ENCODE results near the gene GNS. TPM values are rescaled to one million over a fixed set of nuclear protein-coding genes. Genes with fewer than 3 reads are reported as not detected.
"Not testable (repeated sequence)": the region's sequence is repeated elsewhere in the genome, so short reads cannot be mapped to it uniquely, and the experiment has no call there.

Gene GNS
- total RNA-seq, 1 experiment from 2014 or later, result 54.7 TPM

GRCh38 chr12:64806173-64806572, 47.0 kb upstream of the GNS start:
- no peaks in the 10 kb centered on the region for H3K27me3 Mint-ChIP-seq (ENCODE audit: insufficient read depth, unreplicated experiment)
- TF ChIP-seq CTCF (IDR thresholded peaks at IDR 0.05; ENCODE audit: unreplicated experiment), result no peak
- no peak overlapping the region for H3K4me3 Mint-ChIP-seq (ENCODE audit: unreplicated experiment)
- CTCF ChIA-PET, result interaction anchor here (0.6 to 3.4 kb wide), 8 partner anchors 7 to 1298 kb away, joined by 3 to 18 read pairs (median 5); no protein-coding TSS in a partner anchor
- peaks cover 36% of the 10 kb centered on the region for H3K4me1 Mint-ChIP-seq (ENCODE audit: insufficient read depth, unreplicated experiment)
- no peaks in the 10 kb centered on the region for H3K36me3 Mint-ChIP-seq (ENCODE audit: insufficient read depth, unreplicated experiment)
- no TSS peak for BruUV-seq (replicated peaks)
- intact Hi-C loops (cut with micrococcal nuclease), result loop anchor here (10.0 kb wide), 1 partner anchor 429 kb away; no protein-coding TSS in a partner anchor
- no peak overlapping the region for H3K27ac Mint-ChIP-seq (ENCODE audit: low read depth, unreplicated experiment)
- POLR2A ChIA-PET, result interaction anchor here (1.2 kb wide), 1 partner anchor 10 kb away, joined by 5 read pairs; no protein-coding TSS in a partner anchor
- no peaks in the 10 kb centered on the region for H3K9me3 Mint-ChIP-seq (ENCODE audit: unreplicated experiment)
- DNase-seq (ENCODE audit: unreplicated experiment), result no peak

- ChIA-PET CTCF (interaction anchor here (0.5 to 3.7 kb wide), 48 partner anchors 8 to 1289 kb away, joined by 3 to 37 read pairs (median 4); partner anchors contain the start of gene LEMD3), POLR2A (interaction anchor here (0.7 to 1.0 kb wide), 4 partner anchors 22 to 477 kb away, joined by 3 read pairs; no protein-coding TSS in a partner anchor)
- not testable (repeated sequence) for H3K4me3 Mint-ChIP-seq (ENCODE audit: unreplicated experiment); H3K9me3 Mint-ChIP-seq (ENCODE audit: unreplicated experiment); H3K36me3 Mint-ChIP-seq (ENCODE audit: insufficient read depth, unreplicated experiment); BruUV-seq (replicated peaks); H3K27me3 Mint-ChIP-seq (ENCODE audit: insufficient read depth, unreplicated experiment); H3K27ac Mint-ChIP-seq (ENCODE audit: low read depth, unreplicated experiment)
- DNase-seq (ENCODE audit: unreplicated experiment), result peak; percentile 74
- peak; percentile 83 for TF ChIP-seq CTCF (IDR thresholded peaks at IDR 0.05; ENCODE audit: unreplicated experiment)
- peaks cover 22% of the 10 kb centered on the region for H3K4me1 Mint-ChIP-seq (ENCODE audit: insufficient read depth, unreplicated experiment)
- intact Hi-C loops (cut with micrococcal nuclease), result loop anchor here (1.0 to 10.0 kb wide), 3 partner anchors 89 to 433 kb away; no protein-coding TSS in a partner anchor
These were observed 43.1 kb upstream of the GNS start for GRCh38 chr12:64802180-64802775.

- ChIA-PET CTCF (interaction anchor here (0.5 to 3.7 kb wide), 49 partner anchors 9 to 1290 kb away, joined by 3 to 37 read pairs (median 4); partner anchors contain the start of genes LEMD3 and TBC1D30), POLR2A (interaction anchor here (1.0 kb wide), 1 partner anchor 21 kb away, joined by 3 read pairs; no protein-coding TSS in a partner anchor)
- TF ChIP-seq CTCF (IDR thresholded peaks at IDR 0.05; ENCODE audit: unreplicated experiment), result no peak
- Mint-ChIP-seq H3K4me3 (ENCODE audit: unreplicated experiment) (no peak overlapping the region), H3K4me1 (ENCODE audit: insufficient read depth, unreplicated experiment) (peaks cover 13% of the 10 kb centered on the region), H3K36me3 (ENCODE audit: insufficient read depth, unreplicated experiment) (no peaks in the 10 kb centered on the region), H3K27ac (ENCODE audit: low read depth, unreplicated experiment) (no peak overlapping the region), H3K9me3 (ENCODE audit: unreplicated experiment) (no peaks in the 10 kb centered on the region), H3K27me3 (ENCODE audit: insufficient read depth, unreplicated experiment) (no peaks in the 10 kb centered on the region)
- intact Hi-C loops (cut with micrococcal nuclease), result loop anchor here (1.0 to 10.0 kb wide), 2 partner anchors 322 to 433 kb away; no protein-coding TSS in a partner anchor
- peak; percentile 45 for DNase-seq (ENCODE audit: unreplicated experiment)
- no TSS peak for BruUV-seq (replicated peaks)
These were observed 42.2 kb upstream of the GNS start for GRCh38 chr12:64801381-64801780.

GRCh38 chr12:64800640-64801039, 41.4 kb upstream of the GNS start:
- no peaks in the 10 kb centered on the region for H3K36me3 Mint-ChIP-seq (ENCODE audit: insufficient read depth, unreplicated experiment)
- intact Hi-C loops (cut with micrococcal nuclease), result loop anchor here (1.0 to 10.0 kb wide), 2 partner anchors 323 to 434 kb away; no protein-coding TSS in a partner anchor
- H3K27me3 Mint-ChIP-seq (ENCODE audit: insufficient read depth, unreplicated experiment), result no peaks in the 10 kb centered on the region
- no TSS peak for BruUV-seq (replicated peaks)
- H3K4me1 Mint-ChIP-seq (ENCODE audit: insufficient read depth, unreplicated experiment), result peaks cover 12% of the 10 kb centered on the region
- H3K27ac Mint-ChIP-seq (ENCODE audit: low read depth, unreplicated experiment), result no peak overlapping the region
- no peak overlapping the region for H3K4me3 Mint-ChIP-seq (ENCODE audit: unreplicated experiment)
- no peaks in the 10 kb centered on the region for H3K9me3 Mint-ChIP-seq (ENCODE audit: unreplicated experiment)
- ChIA-PET CTCF (interaction anchor here (0.8 to 3.7 kb wide), 13 partner anchors 10 to 324 kb away, joined by 3 to 37 read pairs (median 13); no protein-coding TSS in a partner anchor), POLR2A (no interaction called here)
- DNase-seq (ENCODE audit: unreplicated experiment), result no peak
- no peak for TF ChIP-seq CTCF (IDR thresholded peaks at IDR 0.05; ENCODE audit: unreplicated experiment)

Measured in MCF 10A (cell line).